Kasumi-1 (cell line): ENCODE measurements around the gene RTF1.

Experiments used
- DNase-seq, 2 experiments: peaks; one replicate each; lab custom pipeline; 2025; lab: John Stamatoyannopoulos, UW

Gene RTF1

GRCh38 chr15:41487802-41488201 lies 70.9 kb downstream of the RTF1 start:
- no peak for DNase-seq

- DNase-seq = no peak
These were observed 72.7 kb downstream of the RTF1 start for GRCh38 chr15:41489641-41490040.

GRCh38 chr15:41490355-41490754 lies 73.5 kb downstream of the RTF1 start:
- DNase-seq = peak; percentile 6 to 8

GRCh38 chr15:41491889-41492288 lies 75.0 kb downstream of the RTF1 start:
- DNase-seq = no peak

GRCh38 chr15:41492597-41493204 lies 75.8 kb downstream of the RTF1 start:
- peak in 1 of 2 experiments; percentile 35 for DNase-seq

GRCh38 chr15:41493205-41493901 lies 76.5 kb downstream of the RTF1 start, which contains the start of gene ITPKA:
Gene ITPKA, plus strand, starts transcription at chr15:41493874. Its CDS starts 54 bp downstream, at chr15:41493928.
- DNase-seq = peak; percentile 22 to 59

- DNase-seq = no peak
These were observed 77.0 kb downstream of the RTF1 start for GRCh38 chr15:41493902-41494189.

- DNase-seq = no peak
These were observed 77.5 kb downstream of the RTF1 start for GRCh38 chr15:41494190-41494921.

GRCh38 chr15:41494922-41495735 lies 78.2 kb downstream of the RTF1 start:
- no peak for DNase-seq

GRCh38 chr15:41495736-41496599 lies 79.1 kb downstream of the RTF1 start:
- DNase-seq = no peak

GRCh38 chr15:41498657-41499056 lies 81.8 kb downstream of the RTF1 start:
- no peak for DNase-seq

- no peak for DNase-seq
These were observed 82.4 kb downstream of the RTF1 start for GRCh38 chr15:41499109-41499851.

- DNase-seq = peak; percentile 9 to 13
These were observed 84.5 kb downstream of the RTF1 start for GRCh38 chr15:41501191-41501917.

GRCh38 chr15:41501931-41502794 lies 85.3 kb downstream of the RTF1 start:
- DNase-seq = peak in 1 of 2 experiments; percentile 2

GRCh38 chr15:41502795-41503668 lies 86.1 kb downstream of the RTF1 start:
- DNase-seq = peak; percentile 74 to 77

- DNase-seq = no peak
These were observed 86.7 kb downstream of the RTF1 start for GRCh38 chr15:41503669-41504010.

- no peak for DNase-seq
These were observed 88.0 kb downstream of the RTF1 start for GRCh38 chr15:41504751-41505492.
